AG10803 (cell line): ENCODE measurements around the gene BRF1.

ENCODE experiments used
- DNase-seq: peaks from one replicate; pipeline ENCODE4 v3.0.0; 2010; ENCODE audit warnings: low read depth
- H3K4me3 ChIP-seq: 2 replicates; pipeline ENCODE4 v1.5.1; 2011; ENCODE audit warnings: mild to moderate bottlenecking, low read length, control low read depth
- TF ChIP-seq, protein P1 (sequence below): conservative IDR thresholded peaks from 2 replicates; pipeline ENCODE4 v1.5.1; 2011; ENCODE audit warnings: mild to moderate bottlenecking, low read length, control low read depth, inconsistent platforms

BRF1 gene

DNA sequence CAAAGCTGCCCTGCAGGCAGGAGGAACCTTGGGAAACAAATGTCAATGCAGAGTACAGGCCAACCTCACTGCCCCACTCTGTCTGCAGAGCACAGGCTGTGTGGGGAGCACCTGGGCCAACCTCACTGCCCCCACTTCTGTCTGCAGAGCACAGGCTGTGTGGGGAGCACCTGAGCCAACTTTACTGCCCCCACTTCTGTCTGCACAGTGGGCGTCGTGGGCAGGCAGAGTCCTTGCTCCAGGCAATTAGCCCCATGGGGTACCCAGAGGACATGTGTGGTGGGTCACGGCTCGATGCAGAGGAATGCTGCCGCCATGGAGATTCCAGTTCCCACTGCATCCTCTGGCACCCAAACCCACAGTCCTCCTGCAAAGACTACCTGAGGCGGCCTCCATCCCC lies 26.2 kb downstream of the BRF1 start:
- DNase-seq = no peak
- TF ChIP-seq, protein P1, sequence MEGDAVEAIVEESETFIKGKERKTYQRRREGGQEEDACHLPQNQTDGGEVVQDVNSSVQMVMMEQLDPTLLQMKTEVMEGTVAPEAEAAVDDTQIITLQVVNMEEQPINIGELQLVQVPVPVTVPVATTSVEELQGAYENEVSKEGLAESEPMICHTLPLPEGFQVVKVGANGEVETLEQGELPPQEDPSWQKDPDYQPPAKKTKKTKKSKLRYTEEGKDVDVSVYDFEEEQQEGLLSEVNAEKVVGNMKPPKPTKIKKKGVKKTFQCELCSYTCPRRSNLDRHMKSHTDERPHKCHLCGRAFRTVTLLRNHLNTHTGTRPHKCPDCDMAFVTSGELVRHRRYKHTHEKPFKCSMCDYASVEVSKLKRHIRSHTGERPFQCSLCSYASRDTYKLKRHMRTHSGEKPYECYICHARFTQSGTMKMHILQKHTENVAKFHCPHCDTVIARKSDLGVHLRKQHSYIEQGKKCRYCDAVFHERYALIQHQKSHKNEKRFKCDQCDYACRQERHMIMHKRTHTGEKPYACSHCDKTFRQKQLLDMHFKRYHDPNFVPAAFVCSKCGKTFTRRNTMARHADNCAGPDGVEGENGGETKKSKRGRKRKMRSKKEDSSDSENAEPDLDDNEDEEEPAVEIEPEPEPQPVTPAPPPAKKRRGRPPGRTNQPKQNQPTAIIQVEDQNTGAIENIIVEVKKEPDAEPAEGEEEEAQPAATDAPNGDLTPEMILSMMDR = no peak
- H3K4me3 ChIP-seq = no peak overlapping the region

DNA sequence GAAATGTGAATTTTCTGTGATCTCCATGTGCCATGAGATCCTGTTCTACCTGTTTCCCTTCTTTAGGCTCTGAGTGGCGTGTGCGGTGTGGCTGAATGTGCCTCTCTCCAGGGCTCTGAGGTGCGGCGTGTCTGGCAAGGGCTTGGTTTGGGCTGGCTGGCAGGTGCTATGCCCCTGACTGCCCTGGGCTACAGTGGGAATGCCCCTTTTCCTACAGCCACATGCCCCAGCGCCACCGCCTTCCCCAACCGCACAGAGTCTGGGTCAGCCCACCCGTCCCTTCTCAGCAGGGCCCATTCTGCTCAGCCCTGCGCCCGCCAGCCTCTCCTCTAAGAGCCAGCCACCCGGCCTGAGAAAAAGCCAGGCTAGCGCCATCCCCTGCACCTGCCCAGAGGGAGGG lies 27.7 kb downstream of the BRF1 start:
- TF ChIP-seq, protein P1 = no peak
- no peak for DNase-seq
- H3K4me3 ChIP-seq = no peak overlapping the region

DNA sequence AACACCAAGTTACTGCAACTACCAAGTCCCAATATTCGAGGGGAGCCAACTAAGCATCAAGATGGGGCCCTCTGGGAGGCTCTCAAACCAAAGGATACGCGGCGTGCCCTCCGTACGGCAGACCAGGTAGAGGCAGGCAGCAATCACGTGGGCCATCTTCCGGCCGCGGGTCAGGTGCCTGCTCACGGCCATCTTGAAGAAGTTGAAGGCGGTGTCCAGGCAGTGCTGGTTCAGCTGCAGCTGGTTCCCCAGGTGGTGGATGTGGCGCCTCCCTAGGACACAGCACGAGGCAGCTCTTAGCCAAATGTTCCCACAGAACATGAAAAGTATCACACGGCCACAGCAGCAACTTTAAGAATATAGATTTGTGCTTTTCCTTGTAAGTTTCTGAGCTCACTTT lies 28.2 kb downstream of the BRF1 start:
- TF ChIP-seq, protein P1 = no peak
- DNase-seq = no peak
- H3K4me3 ChIP-seq = no peak overlapping the region

DNA sequence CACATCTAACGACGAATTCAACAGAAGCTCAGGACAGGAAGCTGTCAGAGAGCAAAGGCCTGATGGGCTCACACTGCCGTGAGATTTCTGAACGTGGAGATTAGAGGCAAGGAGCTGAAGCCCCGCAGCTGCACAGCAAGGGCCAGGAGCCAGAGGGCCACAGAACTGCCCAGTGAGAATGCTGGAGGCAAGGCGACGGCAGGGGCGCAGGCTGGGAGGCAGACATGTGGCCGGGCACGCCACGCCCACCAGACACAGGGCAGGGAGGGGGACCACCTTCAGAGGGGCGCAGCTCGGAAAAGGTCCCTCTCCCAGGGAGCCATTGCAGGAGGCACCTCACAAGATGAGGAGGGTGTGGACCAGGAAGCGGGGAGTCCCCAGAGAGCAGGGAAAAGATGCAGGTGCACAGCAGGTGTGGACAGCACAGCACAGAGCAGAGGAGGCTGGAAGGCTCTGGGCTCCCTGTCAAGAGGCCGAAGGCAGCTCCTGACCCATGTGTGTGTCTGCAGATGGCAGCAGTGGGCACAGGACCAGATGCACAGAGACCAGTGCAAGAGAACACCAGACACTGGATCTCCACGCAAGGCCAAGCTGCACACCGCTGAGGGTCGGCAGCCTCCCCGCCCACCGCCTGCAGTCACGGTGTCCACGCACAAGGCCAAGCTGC lies 29.4 kb downstream of the BRF1 start:
- H3K4me3 ChIP-seq = no peak overlapping the region
- TF ChIP-seq, protein P1 = no peak
- no peak for DNase-seq

DNA sequence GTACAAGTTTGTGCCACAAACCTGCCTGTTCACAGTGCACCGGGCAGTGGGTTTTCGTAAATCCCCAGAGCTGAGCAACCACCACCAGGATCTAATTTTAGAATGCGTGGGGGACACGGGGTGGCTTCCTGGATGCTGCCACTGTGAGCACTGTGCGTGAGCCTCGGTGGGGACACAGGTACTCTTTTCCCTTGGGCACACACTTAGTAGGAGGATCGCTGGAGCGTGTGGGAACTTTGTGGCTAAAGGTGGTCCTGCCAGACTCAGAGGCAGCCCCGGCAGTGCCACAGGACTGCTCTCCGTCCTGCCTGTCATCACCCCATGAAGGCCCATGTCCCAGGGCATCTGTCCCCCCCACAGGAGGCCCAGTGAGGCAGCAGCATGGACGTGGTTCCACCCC lies 31.4 kb downstream of the BRF1 start:
- TF ChIP-seq, protein P1 = no peak
- no peak for DNase-seq
- no peak overlapping the region for H3K4me3 ChIP-seq

DNA sequence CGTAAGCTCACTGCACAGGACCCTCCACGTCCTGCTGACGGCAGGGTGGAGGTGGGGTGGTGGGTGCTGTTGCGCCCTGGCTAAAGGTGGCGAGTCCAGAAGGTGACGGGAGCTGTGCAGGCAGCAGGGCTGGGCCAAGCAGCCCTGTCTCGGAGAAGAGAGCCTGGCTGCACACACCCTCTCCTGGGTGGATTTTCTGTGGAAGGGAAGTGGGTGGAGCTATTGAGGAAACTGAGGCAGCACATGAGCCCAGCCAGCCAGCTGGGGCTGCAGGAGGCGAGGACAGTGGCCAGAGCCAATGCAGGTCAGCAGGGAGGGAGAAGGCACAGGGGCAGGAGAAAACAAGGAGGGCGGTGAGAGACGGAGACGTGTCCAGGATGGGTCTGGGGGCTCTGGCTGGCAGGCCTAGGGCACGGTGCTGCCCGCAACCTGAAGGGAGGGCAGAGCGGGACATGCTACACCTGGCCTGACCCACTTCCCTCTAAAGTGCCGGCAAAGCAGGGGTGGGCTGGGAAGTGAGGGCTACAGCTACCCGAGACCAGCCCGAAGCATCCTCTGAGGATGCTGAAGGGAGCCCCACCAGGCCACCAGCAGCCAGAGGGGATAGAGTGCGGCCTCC lies 32.0 kb downstream of the BRF1 start:
- no peak for DNase-seq
- no peak overlapping the region for H3K4me3 ChIP-seq
- TF ChIP-seq, protein P1 = no peak
